ENCODE results near the gene ZNF652.

DNA sequence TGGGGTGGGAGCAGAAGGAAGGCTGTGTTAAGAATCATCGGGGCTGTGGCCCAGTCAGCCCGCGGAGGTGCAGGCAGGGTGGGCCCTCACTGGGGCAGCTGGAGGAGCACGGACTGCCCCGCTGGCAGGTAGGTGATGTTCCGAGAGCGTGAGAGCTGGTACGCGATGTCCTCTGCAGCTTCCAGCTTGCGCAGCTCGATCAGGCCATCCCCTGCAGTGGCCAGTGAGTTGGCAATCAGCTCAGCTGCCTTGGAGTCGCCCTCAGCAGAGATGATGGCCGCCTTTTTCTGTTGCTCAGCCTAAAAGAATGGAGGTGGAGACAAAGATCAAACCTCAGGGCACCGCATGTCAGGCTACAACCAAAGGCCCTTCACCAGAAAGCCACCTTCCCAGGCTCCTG lies 42.9 kb upstream of the ZNF652 start:
- TF ChIP-seq POLR2A (IDR thresholded peaks at IDR 0.05), result no peak
- TF ChIP-seq, protein P1, sequence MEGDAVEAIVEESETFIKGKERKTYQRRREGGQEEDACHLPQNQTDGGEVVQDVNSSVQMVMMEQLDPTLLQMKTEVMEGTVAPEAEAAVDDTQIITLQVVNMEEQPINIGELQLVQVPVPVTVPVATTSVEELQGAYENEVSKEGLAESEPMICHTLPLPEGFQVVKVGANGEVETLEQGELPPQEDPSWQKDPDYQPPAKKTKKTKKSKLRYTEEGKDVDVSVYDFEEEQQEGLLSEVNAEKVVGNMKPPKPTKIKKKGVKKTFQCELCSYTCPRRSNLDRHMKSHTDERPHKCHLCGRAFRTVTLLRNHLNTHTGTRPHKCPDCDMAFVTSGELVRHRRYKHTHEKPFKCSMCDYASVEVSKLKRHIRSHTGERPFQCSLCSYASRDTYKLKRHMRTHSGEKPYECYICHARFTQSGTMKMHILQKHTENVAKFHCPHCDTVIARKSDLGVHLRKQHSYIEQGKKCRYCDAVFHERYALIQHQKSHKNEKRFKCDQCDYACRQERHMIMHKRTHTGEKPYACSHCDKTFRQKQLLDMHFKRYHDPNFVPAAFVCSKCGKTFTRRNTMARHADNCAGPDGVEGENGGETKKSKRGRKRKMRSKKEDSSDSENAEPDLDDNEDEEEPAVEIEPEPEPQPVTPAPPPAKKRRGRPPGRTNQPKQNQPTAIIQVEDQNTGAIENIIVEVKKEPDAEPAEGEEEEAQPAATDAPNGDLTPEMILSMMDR (IDR thresholded peaks at IDR 0.05), result no peak
